Measurements from ENCODE around the gene AVEN.
"Not testable (repeated sequence)": the region's sequence is repeated elsewhere in the genome, so short reads cannot be mapped to it uniquely, and the experiment has no call there.

Gene AVEN

GRCh38 chr15:34038023-34038870, 757 bp downstream of the AVEN start:
- no peak for DNase-seq

DNA sequence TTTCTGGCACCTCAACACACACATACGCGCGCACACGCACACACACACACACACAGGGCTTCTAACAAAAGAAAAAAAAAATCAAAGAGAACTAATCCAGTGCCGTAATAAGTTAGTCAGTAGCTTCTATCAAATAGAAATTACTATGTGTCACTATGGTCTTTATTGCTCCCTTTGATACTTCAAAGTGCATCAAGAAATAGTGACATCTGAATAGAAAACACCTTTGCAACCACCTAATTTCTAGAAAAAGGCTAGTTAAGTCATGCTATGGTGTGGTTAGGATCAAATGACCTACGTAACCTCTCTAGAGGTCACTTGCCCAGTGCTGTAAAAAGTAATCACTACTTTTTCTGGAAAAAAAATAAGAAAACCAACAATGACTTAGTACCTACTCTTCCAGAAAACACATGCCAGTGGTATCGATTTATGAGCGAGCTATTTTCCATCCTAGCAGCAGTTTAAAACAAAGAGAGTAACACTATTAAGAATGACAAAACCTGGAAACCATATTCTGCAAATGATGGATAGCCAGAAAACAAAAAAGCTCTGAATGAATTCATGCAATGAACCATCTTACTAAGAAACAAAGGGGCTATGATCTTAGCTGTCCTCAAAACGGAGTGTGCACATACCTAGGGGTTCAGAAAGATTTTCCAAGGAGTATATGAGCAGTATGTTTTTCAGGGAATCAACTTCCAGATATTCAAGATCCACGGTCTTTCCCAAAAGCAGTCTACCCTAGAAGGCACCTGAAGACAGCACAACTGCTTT, 6.8 kb downstream of the AVEN start:
- no peak for DNase-seq

DNA sequence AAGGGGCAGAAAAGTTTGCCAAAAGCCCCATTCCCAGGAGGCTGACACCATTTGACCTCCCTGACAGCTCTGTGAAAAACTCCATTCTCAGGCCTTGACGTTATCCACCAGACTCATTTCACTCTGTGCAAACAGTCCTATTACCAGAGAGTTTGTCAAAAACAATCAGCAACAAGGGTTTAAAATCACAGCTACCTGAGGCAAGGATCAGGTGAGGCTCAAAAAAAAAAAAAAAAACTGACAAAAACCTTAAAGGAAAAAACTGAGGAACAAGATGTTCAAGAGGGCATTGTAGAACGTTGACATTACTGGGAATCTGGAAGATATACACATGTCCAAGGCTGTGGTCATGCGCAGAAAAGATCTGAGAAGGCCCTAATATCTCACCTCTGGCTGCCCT, 11.4 kb downstream of the AVEN start:
- DNase-seq = no peak

DNA sequence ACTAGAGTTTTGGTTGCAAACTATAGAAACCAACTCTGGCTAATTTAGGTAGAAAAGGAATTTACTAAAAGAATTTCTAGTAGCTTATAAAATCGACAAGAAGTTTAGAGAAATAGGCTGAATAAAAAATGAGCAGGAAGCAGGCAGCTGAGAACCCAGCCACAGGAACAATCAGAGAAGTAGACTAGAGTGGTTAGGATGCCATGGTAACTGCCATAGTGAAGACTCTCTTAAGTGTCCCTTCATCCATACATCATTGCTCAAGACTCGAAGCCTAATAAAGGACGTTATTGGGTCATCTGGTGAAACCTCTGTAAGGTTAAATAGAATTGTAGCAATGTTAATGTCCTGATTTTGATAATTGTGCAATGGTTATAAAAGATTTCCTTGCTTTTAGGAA, 13.8 kb downstream of the AVEN start:
- no peak for DNase-seq

GRCh38 chr15:34023907-34024306, 15.1 kb downstream of the AVEN start:
- DNase-seq = no peak

- DNase-seq = no peak
These were observed 19.5 kb downstream of the AVEN start for GRCh38 chr15:34019369-34019990.

- not testable (repeated sequence) for DNase-seq
These were observed 20.3 kb downstream of the AVEN start for GRCh38 chr15:34018738-34019137.

GRCh38 chr15:34018021-34018645, 20.9 kb downstream of the AVEN start:
- DNase-seq = no peak

DNA sequence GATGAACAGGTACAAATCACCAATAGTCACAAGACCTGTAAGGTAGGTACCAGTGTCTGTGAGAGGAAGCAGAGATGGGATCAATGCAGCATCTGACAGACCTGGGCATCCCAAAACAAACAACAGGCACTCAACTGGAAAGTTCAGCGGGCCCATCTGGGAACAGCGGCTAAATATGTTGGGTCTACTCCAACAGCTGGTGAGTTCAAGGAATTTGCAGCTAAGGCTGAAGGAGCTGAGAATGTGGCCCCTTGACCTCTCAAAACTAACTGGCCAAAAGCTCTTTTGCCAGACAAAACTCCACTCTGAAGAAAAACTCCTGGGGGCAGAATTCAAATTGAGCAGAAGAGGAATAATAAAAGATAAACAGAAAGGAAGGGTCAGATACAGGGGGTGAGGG, 24.4 kb downstream of the AVEN start:
- no peak for DNase-seq

- no peak for DNase-seq
These were observed 25.3 kb downstream of the AVEN start for GRCh38 chr15:34013746-34014145.

- DNase-seq = no peak
These were observed 26.5 kb downstream of the AVEN start for GRCh38 chr15:34012461-34013028.

GRCh38 chr15:34011481-34011880, 27.5 kb downstream of the AVEN start:
- DNase-seq = no peak

DNA sequence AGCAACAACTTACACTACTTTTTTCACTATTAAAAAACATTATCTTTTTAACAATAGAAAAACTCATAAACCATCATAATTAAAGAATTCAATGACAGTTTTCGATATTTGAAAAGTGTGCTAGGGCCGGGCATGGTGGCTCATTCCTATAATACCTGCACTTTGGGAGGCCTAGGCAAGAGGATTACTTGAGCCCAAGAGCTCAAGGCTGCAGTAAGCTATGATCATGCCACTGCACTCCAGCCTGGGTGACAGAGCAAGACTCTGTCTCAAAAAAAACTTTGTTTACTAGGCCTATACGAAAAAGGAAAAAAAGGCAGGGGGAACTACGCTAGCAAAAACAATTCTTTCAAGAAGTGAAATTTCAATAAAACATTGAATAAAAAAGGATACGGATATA, 28.1 kb downstream of the AVEN start:
- DNase-seq = no peak

GRCh38 chr15:34009656-34010055, 29.3 kb downstream of the AVEN start:
- no peak for DNase-seq

GRCh38 chr15:34006381-34006780, 32.6 kb downstream of the AVEN start:
- DNase-seq = no peak

GRCh38 chr15:34001536-34001935, 37.5 kb downstream of the AVEN start:
- no peak for DNase-seq

- not testable (repeated sequence) for DNase-seq
These were observed 43.3 kb downstream of the AVEN start for GRCh38 chr15:33995666-33996065.

GRCh38 chr15:33994005-33994615, 44.9 kb downstream of the AVEN start:
- DNase-seq = peak; percentile 2

- DNase-seq = no peak
These were observed 50.6 kb downstream of the AVEN start for GRCh38 chr15:33988384-33988783.

- DNase-seq = no peak
These were observed 51.6 kb downstream of the AVEN start for GRCh38 chr15:33987444-33987843.

DNA sequence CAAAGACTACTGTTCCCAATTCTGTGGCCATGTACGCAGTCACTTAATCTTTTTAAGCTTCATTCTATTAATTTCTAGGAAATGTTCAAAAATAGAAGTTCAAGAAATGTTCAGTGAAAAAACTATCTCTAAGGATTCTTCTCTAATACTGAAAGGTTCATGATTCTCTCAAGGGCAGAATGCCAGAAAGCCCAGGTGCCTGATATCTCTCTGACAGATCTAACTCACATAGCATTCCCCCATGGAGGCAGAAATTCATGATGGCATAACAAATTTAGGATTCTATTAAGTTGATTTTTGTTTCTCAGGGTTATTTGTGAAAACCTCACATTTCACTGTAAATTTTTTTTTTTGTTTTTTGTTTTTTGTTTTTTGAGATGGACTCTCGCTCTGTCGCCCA, 53.3 kb downstream of the AVEN start:
- no peak for DNase-seq

DNA sequence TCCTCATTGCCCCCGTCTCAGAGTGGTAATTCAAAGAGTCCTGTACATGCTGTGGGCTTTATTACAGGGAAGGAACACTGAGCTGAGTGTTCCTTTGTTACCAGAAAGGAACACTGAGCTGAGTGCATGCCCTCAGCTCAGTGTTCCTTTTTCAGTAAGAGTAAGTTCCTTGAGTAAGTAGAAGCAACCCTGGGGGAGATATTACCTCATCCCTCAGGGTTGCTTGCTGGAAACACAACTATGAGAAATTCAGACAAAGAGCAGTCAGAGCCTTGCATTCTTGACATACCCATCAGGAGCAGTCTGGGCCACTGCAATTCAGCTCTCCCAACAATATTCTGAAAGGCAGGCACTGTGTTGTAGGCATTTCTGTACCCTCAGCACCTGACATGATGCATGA, 53.7 kb downstream of the AVEN start:
- DNase-seq = peak; percentile 29

- DNase-seq = no peak
These were observed 56.5 kb downstream of the AVEN start for GRCh38 chr15:33982516-33982915.

All from amniotic stem cell (primary cell).